Gastrocnemius medialis (tissue), 4 donors: ENCODE measurements around the gene MT1X.

Experiments
- CTCF ChIP-seq, 5 experiments: fragments of 450-650 bp in 3 of 5; fragments of 200-600 bp in 2 of 5; sonication (generic) in 2 of 5; IDR thresholded peaks in 4 of 5; conservative IDR thresholded peaks in 1 of 5; 1 replicate in 4 of 5; 2 replicates in 1 of 5; pipeline ENCODE4 v1.5.1; 2016 to 2019; ENCODE audit warnings: antibody characterized with exemption in 5 of 5, mild to moderate bottlenecking in 3 of 5, moderate library complexity in 3 of 5
- POLR2A ChIP-seq, 2 donors: fragments of 450-650 bp; IDR thresholded peaks; one replicate each; pipeline ENCODE4 v1.6.1; 2017; ENCODE audit warnings: antibody characterized with exemption in 2 of 2, mild to moderate bottlenecking in 2 of 2, moderate library complexity in 2 of 2

- TF ChIP-seq POLR2A (IDR thresholded peaks at IDR 0.05) (no peak), CTCF (IDR thresholded peaks at IDR 0.05 in 4 of 5, conservative IDR thresholded peaks at IDR 0.05 in 1 of 5) (no peak)
Measured at GRCh38 chr16:56710181-56710737, 28.0 kb downstream of the MT1X start.
